WTC11 (cell line): ENCODE results near the gene SYCP2L. TPM values are rescaled to one million over a fixed set of nuclear protein-coding genes. Genes with fewer than 3 reads are reported as not detected.
"Not testable (repeated sequence)": the region's sequence is repeated elsewhere in the genome, so short reads cannot be mapped to it uniquely, and the experiment has no call there.

Experiments used
- ATAC-seq: fragments of 200-7000 bp; cut with Tn5 transposase; 2 replicates; pipeline ENCODE4 v1.10.0; 2021; ENCODE audit warnings: mild to moderate bottlenecking, moderate library complexity
- CTCF ChIA-PET: fragments of 300-600 bp; sonication (Branson Sonifier 250); formaldehyde crosslinking; loops from one replicate; lab custom pipeline; 2021; ENCODE audit warnings: antibody characterized with exemption; lab: Charles Lee
- POLR2A ChIA-PET: fragments of 350-600 bp; sonication (Branson Sonifier 250); formaldehyde crosslinking; loops from one replicate; lab custom pipeline; 2021; ENCODE audit warnings: antibody characterized with exemption; lab: Charles Lee
- DNase-seq: peaks from one replicate; pipeline ENCODE4 v3.0.0; 2021; ENCODE audit warnings: low spot score
- H3K27ac Mint-ChIP-seq: 2 replicates; pipeline ENCODE4 v1.8.0; 2021; ENCODE audit warnings: mixed read lengths
- H3K27me3 Mint-ChIP-seq: 2 replicates; pipeline ENCODE4 v1.8.0; 2021; ENCODE audit warnings: low read depth, mild to moderate bottlenecking, moderate library complexity, mixed read lengths
- H3K36me3 Mint-ChIP-seq: 2 replicates; pipeline ENCODE4 v1.8.0; 2021; ENCODE audit warnings: mixed read lengths
- H3K4me1 Mint-ChIP-seq: 2 replicates; pipeline ENCODE4 v1.8.0; 2022; ENCODE audit warnings: mixed read lengths
- H3K4me3 Mint-ChIP-seq: 2 replicates; pipeline ENCODE4 v1.8.0; 2021; ENCODE audit warnings: mild to moderate bottlenecking, moderate library complexity, mixed read lengths
- H3K9me3 Mint-ChIP-seq: 2 replicates; pipeline ENCODE4 v1.8.0; 2021; ENCODE audit warnings: mixed read lengths
- CBFB ChIP-seq: sonication (generic); formaldehyde crosslinking; IDR thresholded peaks from 2 replicates; pipeline ENCODE4 v1.8.1; 2022; ENCODE audit warnings: mild to moderate bottlenecking, low read depth, missing genetic modification reagents
- CREB1 ChIP-seq: sonication (generic); formaldehyde crosslinking; IDR thresholded peaks from 2 replicates; pipeline ENCODE4 v1.8.0; 2023; ENCODE audit warnings: mild to moderate bottlenecking, missing genetic modification reagents
- ERG ChIP-seq: fragments of 250-450 bp; sonication (Bioruptor Pico); IDR thresholded peaks from 2 replicates; pipeline ENCODE4 v1.8.0; 2021; ENCODE audit warnings: mild to moderate bottlenecking
- ETV6 ChIP-seq: sonication (generic); formaldehyde crosslinking; IDR thresholded peaks from 2 replicates; pipeline ENCODE4 v1.8.1; 2022; ENCODE audit warnings: mild to moderate bottlenecking, missing genetic modification reagents
- FOXJ3 ChIP-seq: sonication (generic); formaldehyde crosslinking; IDR thresholded peaks from 2 replicates; pipeline ENCODE4 v1.9.0; 2021; ENCODE audit warnings: missing genetic modification reagents, mild to moderate bottlenecking, borderline replicate concordance
- GTF2I ChIP-seq: fragments of 250-450 bp; sonication (Bioruptor Pico); conservative IDR thresholded peaks from 2 replicates; pipeline ENCODE4 v1.4.0; 2021; ENCODE audit warnings: mild to moderate bottlenecking
- MAX ChIP-seq: sonication (generic); formaldehyde crosslinking; IDR thresholded peaks from 2 replicates; pipeline ENCODE4 v1.8.0; 2022; ENCODE audit warnings: mild to moderate bottlenecking, missing genetic modification reagents
- MYBL2 ChIP-seq: sonication (generic); formaldehyde crosslinking; IDR thresholded peaks from 2 replicates; pipeline ENCODE4 v1.8.1; 2023; ENCODE audit warnings: mild to moderate bottlenecking, moderate library complexity, missing genetic modification reagents
- NFE2L1 ChIP-seq: sonication (generic); formaldehyde crosslinking; IDR thresholded peaks from 2 replicates; pipeline ENCODE4 v1.8.1; 2023; ENCODE audit warnings: missing genetic modification reagents
- NR1H2 ChIP-seq: sonication (generic); formaldehyde crosslinking; IDR thresholded peaks from 2 replicates; pipeline ENCODE4 v1.9.0; 2021; ENCODE audit warnings: mild to moderate bottlenecking, moderate library complexity, missing genetic modification reagents
- SMAD3 ChIP-seq: sonication (generic); formaldehyde crosslinking; IDR thresholded peaks from 2 replicates; pipeline ENCODE4 v1.8.0; 2022; ENCODE audit warnings: missing genetic modification reagents, mild to moderate bottlenecking, borderline replicate concordance
- SOX15 ChIP-seq: fragments of 250-450 bp; sonication (Bioruptor Pico); IDR thresholded peaks from 2 replicates; pipeline ENCODE4 v1.9.0; 2021; ENCODE audit warnings: mild to moderate bottlenecking
- SP1 ChIP-seq: sonication (generic); formaldehyde crosslinking; conservative IDR thresholded peaks from 2 replicates; pipeline ENCODE4 v1.8.1; 2022; ENCODE audit warnings: missing genetic modification reagents
- TCF7 ChIP-seq: sonication (generic); formaldehyde crosslinking; IDR thresholded peaks from 2 replicates; pipeline ENCODE4 v1.8.0; 2022; ENCODE audit warnings: mild to moderate bottlenecking, low read depth, missing genetic modification reagents, moderate library complexity
- TP53 ChIP-seq: sonication (generic); formaldehyde crosslinking; IDR thresholded peaks from 2 replicates; pipeline ENCODE4 v1.8.1; 2023; ENCODE audit warnings: mild to moderate bottlenecking, missing genetic modification reagents
- ZNF416 ChIP-seq: fragments of 250-450 bp; sonication (Bioruptor Pico); IDR thresholded peaks from 2 replicates; pipeline ENCODE4 v1.9.0; 2021; ENCODE audit warnings: mild to moderate bottlenecking, inconsistent platforms
- ZNF425 ChIP-seq: fragments of 250-450 bp; sonication (Bioruptor Pico); conservative IDR thresholded peaks from 2 replicates; pipeline ENCODE4 v1.9.0; 2021; ENCODE audit warnings: mild to moderate bottlenecking
- ZNF512 ChIP-seq: sonication (generic); formaldehyde crosslinking; IDR thresholded peaks from 2 replicates; pipeline ENCODE4 v1.8.1; 2022; ENCODE audit warnings: missing genetic modification reagents, borderline replicate concordance
- ZSCAN18 ChIP-seq: fragments of 250-450 bp; sonication (Bioruptor Pico); IDR thresholded peaks from 2 replicates; pipeline ENCODE4 v2.1.2; 2022; ENCODE audit warnings: mild to moderate bottlenecking, moderate library complexity
- total RNA-seq: library from RNA; stranded (reverse); gene quantifications from 3 replicates; pipeline ENCODE4 v1.2.3, GENCODE V29; 2021
- TF ChIP-seq, protein P1 (sequence below): sonication (generic); formaldehyde crosslinking; IDR thresholded peaks from 2 replicates; pipeline ENCODE4 v1.8.0; 2022; ENCODE audit warnings: mild to moderate bottlenecking, missing genetic modification reagents
- TF ChIP-seq, protein P2 (sequence below): sonication (generic); formaldehyde crosslinking; conservative IDR thresholded peaks from 2 replicates; pipeline ENCODE4 v1.8.1; 2023; ENCODE audit warnings: mild to moderate bottlenecking, low read depth, missing genetic modification reagents, moderate library complexity

The SYCP2L gene
- total RNA-seq, 1 experiment from 2014 or later, result 5.4 TPM

- Mint-ChIP-seq H3K4me1 (peaks cover 11% of the 10 kb centered on the region), H3K27ac (no peak overlapping the region), H3K27me3 (no peaks in the 10 kb centered on the region), H3K4me3 (no peak overlapping the region), H3K9me3 (peaks cover 6% of the 10 kb centered on the region), H3K36me3 (no peaks in the 10 kb centered on the region)
- CTCF ChIA-PET, result interaction anchor here (0.6 to 2.8 kb wide), 2 partner anchors 25 to 501 kb away, joined by 3 to 19 read pairs; no protein-coding TSS in a partner anchor
- no peak for DNase-seq
- POLR2A ChIA-PET, result no interaction called here
- ATAC-seq, result no peak
- no peak for TF ChIP-seq NR1H2 (CRISPR knock-in tag)
- no peak for TF ChIP-seq SOX15 (CRISPR knock-in tag)
- TF ChIP-seq MAX (CRISPR knock-in tag), result no peak
- no peak for TF ChIP-seq ERG (CRISPR knock-in tag)
- TF ChIP-seq CBFB (CRISPR knock-in tag), result no peak
- no peak for TF ChIP-seq ZNF425 (CRISPR knock-in tag)
- TF ChIP-seq TCF7 (CRISPR knock-in tag), result no peak
These were observed 92.8 kb downstream of the SYCP2L start for GRCh38 chr6:10979603-10980002.

DNA sequence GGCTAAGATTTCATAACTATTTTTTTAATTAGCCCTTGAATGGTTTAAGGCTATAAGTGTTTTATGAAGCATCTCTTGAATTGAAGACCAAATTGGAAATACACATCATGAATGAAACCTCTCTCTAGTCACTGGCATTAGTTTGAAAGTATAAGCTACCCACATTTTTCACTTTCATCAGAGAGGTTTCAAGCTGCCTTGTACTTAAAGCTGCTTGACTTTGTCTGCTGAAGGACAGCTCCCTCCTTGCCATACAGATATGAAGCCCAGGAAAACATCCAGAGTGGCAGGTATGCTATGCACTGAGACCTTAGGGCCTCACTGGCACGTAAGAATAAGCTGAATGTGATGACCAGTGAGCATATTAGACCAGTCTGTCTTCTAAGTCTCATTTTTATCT, 94.6 kb downstream of the SYCP2L start:
- CTCF ChIA-PET, result interaction anchor here (1.7 kb wide), 1 partner anchor 27 kb away, joined by 4 read pairs; no protein-coding TSS in a partner anchor
- no peak for TF ChIP-seq CREB1
- no peak for TF ChIP-seq GTF2I (CRISPR knock-in tag)
- TF ChIP-seq, protein P1, sequence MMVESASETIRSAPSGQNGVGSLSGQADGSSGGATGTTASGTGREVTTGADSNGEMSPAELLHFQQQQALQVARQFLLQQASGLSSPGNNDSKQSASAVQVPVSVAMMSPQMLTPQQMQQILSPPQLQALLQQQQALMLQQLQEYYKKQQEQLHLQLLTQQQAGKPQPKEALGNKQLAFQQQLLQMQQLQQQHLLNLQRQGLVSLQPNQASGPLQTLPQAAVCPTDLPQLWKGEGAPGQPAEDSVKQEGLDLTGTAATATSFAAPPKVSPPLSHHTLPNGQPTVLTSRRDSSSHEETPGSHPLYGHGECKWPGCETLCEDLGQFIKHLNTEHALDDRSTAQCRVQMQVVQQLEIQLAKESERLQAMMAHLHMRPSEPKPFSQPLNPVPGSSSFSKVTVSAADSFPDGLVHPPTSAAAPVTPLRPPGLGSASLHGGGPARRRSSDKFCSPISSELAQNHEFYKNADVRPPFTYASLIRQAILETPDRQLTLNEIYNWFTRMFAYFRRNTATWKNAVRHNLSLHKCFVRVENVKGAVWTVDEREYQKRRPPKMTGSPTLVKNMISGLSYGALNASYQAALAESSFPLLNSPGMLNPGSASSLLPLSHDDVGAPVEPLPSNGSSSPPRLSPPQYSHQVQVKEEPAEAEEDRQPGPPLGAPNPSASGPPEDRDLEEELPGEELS, result no peak
- no peak for TF ChIP-seq ETV6 (CRISPR knock-in tag)
- TF ChIP-seq SMAD3 (CRISPR knock-in tag), result no peak
- no peak for TF ChIP-seq ZNF416 (CRISPR knock-in tag)
- no peak for TF ChIP-seq ZNF512
- no peak for TF ChIP-seq NR1H2 (CRISPR knock-in tag)
- TF ChIP-seq NFE2L1, result no peak
- TF ChIP-seq, protein P2, sequence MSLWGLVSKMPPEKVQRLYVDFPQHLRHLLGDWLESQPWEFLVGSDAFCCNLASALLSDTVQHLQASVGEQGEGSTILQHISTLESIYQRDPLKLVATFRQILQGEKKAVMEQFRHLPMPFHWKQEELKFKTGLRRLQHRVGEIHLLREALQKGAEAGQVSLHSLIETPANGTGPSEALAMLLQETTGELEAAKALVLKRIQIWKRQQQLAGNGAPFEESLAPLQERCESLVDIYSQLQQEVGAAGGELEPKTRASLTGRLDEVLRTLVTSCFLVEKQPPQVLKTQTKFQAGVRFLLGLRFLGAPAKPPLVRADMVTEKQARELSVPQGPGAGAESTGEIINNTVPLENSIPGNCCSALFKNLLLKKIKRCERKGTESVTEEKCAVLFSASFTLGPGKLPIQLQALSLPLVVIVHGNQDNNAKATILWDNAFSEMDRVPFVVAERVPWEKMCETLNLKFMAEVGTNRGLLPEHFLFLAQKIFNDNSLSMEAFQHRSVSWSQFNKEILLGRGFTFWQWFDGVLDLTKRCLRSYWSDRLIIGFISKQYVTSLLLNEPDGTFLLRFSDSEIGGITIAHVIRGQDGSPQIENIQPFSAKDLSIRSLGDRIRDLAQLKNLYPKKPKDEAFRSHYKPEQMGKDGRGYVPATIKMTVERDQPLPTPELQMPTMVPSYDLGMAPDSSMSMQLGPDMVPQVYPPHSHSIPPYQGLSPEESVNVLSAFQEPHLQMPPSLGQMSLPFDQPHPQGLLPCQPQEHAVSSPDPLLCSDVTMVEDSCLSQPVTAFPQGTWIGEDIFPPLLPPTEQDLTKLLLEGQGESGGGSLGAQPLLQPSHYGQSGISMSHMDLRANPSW (CRISPR knock-in tag), result no peak
- TF ChIP-seq MYBL2 (CRISPR knock-in tag), result no peak
- TF ChIP-seq FOXJ3, result no peak
- TF ChIP-seq TP53, result no peak
- no peak for TF ChIP-seq SP1 (CRISPR knock-in tag)
- no peak for TF ChIP-seq ZSCAN18
- Mint-ChIP-seq H3K4me1 (peaks cover 11% of the 10 kb centered on the region), H3K27me3 (no peaks in the 10 kb centered on the region), H3K27ac (no peak overlapping the region), H3K9me3 (peaks cover 6% of the 10 kb centered on the region), H3K36me3 (0 out of 2 replicates have a peak, but pooled peaks cover 3% of the 10 kb centered on the region), H3K4me3 (no peak overlapping the region)
- POLR2A ChIA-PET, result no interaction called here
- DNase-seq (no peak), ATAC-seq (no peak)

GRCh38 chr6:10984959-10985358, 98.1 kb downstream of the SYCP2L start:
- H3K27ac Mint-ChIP-seq, H3K4me1 Mint-ChIP-seq, DNase-seq, H3K27me3 Mint-ChIP-seq, H3K4me3 Mint-ChIP-seq, CTCF ChIA-PET, POLR2A ChIA-PET, ATAC-seq, H3K9me3 Mint-ChIP-seq, H3K36me3 Mint-ChIP-seq: not testable (repeated sequence)
